HEK293T (cell line): Measurements from ENCODE around the gene HSDL2.

Experiments
- FOXA1 ChIP-seq: fragments of 450-650 bp; IDR thresholded peaks from 2 replicates; pipeline ENCODE4 v1.6.1; 2016; ENCODE audit warnings: mild to moderate bottlenecking
- TF ChIP-seq, protein P1 (sequence below): fragments of 450-650 bp; IDR thresholded peaks from 2 replicates; pipeline ENCODE4 v1.6.1; 2016

DNA sequence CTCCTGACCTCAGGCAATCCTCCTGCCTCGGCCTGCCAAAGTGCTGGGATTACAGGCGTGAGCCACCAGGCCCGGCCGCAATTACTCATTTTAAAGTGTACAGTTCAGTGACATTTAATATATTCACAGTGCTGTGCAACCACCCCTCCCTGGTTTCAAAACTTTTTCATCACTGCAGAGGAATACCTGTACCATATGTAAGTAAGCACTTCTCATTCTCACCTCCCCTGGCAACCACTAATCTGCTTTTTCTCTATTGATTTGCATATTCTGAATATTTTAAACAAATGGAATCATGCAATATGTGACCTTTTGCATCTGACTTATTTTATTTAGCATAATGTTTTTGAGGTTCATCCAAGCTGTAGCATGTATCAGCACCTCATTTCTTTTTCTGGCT lies 85.4 kb downstream of the HSDL2 start:
- no peak for TF ChIP-seq FOXA1
- TF ChIP-seq, protein P1, sequence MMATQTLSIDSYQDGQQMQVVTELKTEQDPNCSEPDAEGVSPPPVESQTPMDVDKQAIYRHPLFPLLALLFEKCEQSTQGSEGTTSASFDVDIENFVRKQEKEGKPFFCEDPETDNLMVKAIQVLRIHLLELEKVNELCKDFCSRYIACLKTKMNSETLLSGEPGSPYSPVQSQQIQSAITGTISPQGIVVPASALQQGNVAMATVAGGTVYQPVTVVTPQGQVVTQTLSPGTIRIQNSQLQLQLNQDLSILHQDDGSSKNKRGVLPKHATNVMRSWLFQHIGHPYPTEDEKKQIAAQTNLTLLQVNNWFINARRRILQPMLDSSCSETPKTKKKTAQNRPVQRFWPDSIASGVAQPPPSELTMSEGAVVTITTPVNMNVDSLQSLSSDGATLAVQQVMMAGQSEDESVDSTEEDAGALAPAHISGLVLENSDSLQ: no peak
